Measurements from ENCODE around the gene LRAT. TPM values are rescaled to one million over a fixed set of nuclear protein-coding genes. Genes with fewer than 3 reads are reported as not detected.

Gene LRAT
- total RNA-seq, 2 donors from 2014 or later, result 0.07 to 0.42 TPM

DNA sequence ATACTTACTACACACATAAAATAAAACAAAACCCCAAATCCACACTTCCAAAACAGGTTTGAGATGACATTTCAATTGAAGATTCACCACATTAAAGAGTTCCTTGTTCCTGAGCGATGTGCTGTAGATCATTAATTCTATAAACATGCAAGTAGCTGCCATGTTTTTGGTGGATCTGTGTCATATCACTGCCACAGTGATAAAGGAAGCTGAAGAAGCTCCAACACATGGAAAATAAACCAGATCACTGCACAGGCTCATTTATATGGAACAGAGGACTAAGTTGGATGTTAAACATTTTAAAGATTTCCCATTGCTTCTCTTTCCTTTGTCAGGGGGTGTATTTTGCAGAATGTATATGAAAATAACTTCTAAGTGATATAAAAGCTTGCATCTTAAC lies 34.5 kb downstream of the LRAT start:
- intact Hi-C loops (cut with DNase I), result loop anchor here (5.0 kb wide), 1 partner anchor 141 kb away; no protein-coding TSS in a partner anchor
- TF ChIP-seq, protein P1, sequence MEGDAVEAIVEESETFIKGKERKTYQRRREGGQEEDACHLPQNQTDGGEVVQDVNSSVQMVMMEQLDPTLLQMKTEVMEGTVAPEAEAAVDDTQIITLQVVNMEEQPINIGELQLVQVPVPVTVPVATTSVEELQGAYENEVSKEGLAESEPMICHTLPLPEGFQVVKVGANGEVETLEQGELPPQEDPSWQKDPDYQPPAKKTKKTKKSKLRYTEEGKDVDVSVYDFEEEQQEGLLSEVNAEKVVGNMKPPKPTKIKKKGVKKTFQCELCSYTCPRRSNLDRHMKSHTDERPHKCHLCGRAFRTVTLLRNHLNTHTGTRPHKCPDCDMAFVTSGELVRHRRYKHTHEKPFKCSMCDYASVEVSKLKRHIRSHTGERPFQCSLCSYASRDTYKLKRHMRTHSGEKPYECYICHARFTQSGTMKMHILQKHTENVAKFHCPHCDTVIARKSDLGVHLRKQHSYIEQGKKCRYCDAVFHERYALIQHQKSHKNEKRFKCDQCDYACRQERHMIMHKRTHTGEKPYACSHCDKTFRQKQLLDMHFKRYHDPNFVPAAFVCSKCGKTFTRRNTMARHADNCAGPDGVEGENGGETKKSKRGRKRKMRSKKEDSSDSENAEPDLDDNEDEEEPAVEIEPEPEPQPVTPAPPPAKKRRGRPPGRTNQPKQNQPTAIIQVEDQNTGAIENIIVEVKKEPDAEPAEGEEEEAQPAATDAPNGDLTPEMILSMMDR (IDR thresholded peaks at IDR 0.05), result no peak
- H3K9ac ChIP-seq (ENCODE audit: low read depth in 2 of 2, low read length in 2 of 2), result no peak overlapping the region
- DNase-seq, result no peak
- H3K9me3 ChIP-seq, result no peaks in the 10 kb centered on the region
- no peaks in the 10 kb centered on the region for H3K4me1 ChIP-seq
- H3K27me3 ChIP-seq, result no peaks in the 10 kb centered on the region
- no peak overlapping the region for H3K27ac ChIP-seq
- no peak overlapping the region for H3K4me3 ChIP-seq
- no peaks in the 10 kb centered on the region for H3K36me3 ChIP-seq

DNA sequence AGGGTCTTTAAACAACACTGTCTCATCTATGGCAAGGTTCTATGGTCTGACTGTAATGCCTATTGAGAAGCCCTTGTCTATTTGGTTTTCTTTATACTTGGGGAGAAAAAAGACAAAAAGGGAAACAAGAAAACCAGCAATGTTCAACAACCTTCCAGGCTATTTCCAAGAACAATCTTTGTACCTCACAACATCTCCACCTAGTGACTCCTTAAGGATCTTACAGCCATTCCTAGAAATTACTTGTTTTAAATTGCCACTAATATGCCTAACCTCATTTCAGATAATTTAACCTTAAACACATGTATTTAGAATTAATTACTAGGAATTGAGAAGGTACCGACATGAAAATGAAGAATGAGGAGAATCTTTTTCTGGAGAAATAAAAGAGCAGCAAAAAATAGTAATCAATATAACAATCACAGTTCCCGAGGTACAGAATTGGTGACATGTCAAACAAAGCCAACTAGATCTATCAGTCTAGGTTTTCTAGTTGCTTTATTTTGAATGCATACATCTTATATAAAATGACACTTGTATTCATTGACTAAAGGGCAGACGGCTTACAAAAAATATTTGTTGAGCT lies 35.7 kb downstream of the LRAT start:
- Histone ChIP-seq H3K27me3 (no peaks in the 10 kb centered on the region), H3K36me3 (no peaks in the 10 kb centered on the region), H3K4me3 (no peak overlapping the region), H3K9me3 (no peaks in the 10 kb centered on the region), H3K9ac (ENCODE audit: low read depth in 2 of 2, low read length in 2 of 2) (no peak overlapping the region), H3K27ac (no peak overlapping the region), H3K4me1 (no peaks in the 10 kb centered on the region)
- TF ChIP-seq, protein P1 (IDR thresholded peaks at IDR 0.05), result peak; percentile 28
- intact Hi-C loops (cut with DNase I), result loop anchor here (5.0 kb wide), 1 partner anchor 142 kb away; no protein-coding TSS in a partner anchor
- no peak for DNase-seq

DNA sequence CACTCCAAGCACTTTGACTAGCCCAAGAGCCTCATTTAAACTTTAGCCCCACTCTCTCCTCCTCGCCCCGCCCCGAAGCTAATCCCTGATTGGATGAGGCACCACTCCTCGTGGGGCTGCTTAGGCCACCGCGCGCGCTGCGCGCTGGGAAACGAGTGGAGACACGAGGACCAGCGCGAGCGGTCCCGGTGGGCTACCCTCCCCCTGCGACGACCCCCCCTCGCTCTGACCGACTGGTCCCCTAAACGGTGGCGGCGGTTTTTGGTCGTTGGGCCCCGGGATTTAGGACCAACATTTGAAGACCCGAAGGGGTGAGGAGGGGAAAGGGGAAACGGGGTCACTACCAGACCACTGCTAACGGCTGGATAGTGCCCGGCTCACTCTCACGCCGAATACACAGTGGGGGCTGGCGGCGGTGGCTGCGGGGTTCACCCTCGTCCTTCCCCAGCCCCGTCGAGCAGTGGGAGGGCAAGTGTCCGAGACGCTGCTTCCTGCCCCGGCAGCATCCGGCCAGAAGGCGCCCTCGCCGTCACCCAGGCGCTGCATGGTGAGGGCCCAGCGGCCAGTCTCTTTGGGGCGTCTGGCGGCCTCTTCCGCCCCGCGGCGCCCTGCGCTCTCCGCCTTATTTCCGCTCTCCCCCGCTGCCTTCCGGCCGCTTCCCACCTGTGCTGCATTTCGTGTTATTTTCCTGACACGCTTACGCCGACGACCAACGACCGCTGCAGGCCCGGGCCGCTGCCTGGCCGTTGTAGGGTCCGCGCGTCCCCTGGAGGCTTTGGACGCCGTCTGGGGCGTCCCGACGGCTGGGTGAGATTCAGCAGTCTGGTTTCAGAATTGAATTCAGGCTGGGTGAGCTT lies 37.6 kb downstream of the LRAT start, which contains the start of gene RBM46:
RBM46 (plus strand) TSS at position 147 of the 857 bp plus-strand sequence. CDS start 15,481 bp downstream, outside the sequence.
- Histone ChIP-seq H3K4me3 (no peak within 1 kb of the TSS), H3K27me3 (no peaks in the 10 kb centered on the region), H3K4me1 (no peaks in the 10 kb centered on the region), H3K27ac (no peak within 1 kb of the TSS), H3K9me3 (no peaks in the 10 kb centered on the region), H3K9ac (ENCODE audit: low read depth in 2 of 2, low read length in 2 of 2) (no peak within 1 kb of the TSS), H3K36me3 (no peaks in the 10 kb centered on the region)
- intact Hi-C loops (cut with DNase I), result loop anchor here (10.0 kb wide), 1 partner anchor 227 kb away; the partner anchor contains the start of gene PLRG1
- TF ChIP-seq, protein P1 (IDR thresholded peaks at IDR 0.05), result no peak
- DNase-seq, result no peak

DNA sequence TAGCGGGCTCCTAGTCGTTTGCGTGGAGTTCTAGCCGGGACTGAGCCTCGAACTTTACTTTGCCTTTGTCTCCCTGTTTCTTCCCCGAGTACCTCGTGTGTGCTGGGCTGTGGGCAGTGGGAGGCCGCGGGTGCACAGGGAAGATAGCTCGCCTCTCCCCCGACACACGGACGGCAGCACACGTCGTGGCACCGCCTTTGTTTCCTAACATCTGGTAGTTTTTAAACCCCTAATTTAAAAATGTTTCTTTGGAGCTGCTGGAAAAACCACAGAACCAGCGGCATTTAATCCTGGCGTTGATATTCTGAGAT lies 38.1 kb downstream of the LRAT start:
- Histone ChIP-seq H3K36me3 (no peaks in the 10 kb centered on the region), H3K27me3 (no peaks in the 10 kb centered on the region), H3K9me3 (no peaks in the 10 kb centered on the region), H3K27ac (no peak overlapping the region), H3K9ac (ENCODE audit: low read depth in 2 of 2, low read length in 2 of 2) (no peak overlapping the region), H3K4me1 (no peaks in the 10 kb centered on the region), H3K4me3 (no peak overlapping the region)
- DNase-seq, result no peak
- TF ChIP-seq, protein P1 (IDR thresholded peaks at IDR 0.05), result no peak
- intact Hi-C loops (cut with DNase I), result loop anchor here (10.0 kb wide), 1 partner anchor 227 kb away; the partner anchor contains the start of gene PLRG1

Other genes starting within 250 kb of the LRAT start
- 10 to 100 TPM; 60.4 to 74.3 TPM for gene PLRG1, start 193.6 kb upstream of the LRAT start, total RNA-seq
- gene FGB, start 181.0 kb upstream of the LRAT start, total RNA-seq, result 1 to 10 TPM in 1 of 2 donors, under 1 TPM in 1; 0.13 to 6.2 TPM
- 1 to 10 TPM in 1 of 2 donors, under 1 TPM in 1; 0.24 to 9.2 TPM for gene FGA, start 153.3 kb upstream of the LRAT start, total RNA-seq
- 1 to 10 TPM in 1 of 2 donors, under 1 TPM in 1; 0.29 to 6.1 TPM for gene FGG, start 131.3 kb upstream of the LRAT start, total RNA-seq
- not detected for gene RBM46, start 37.3 kb downstream of the LRAT start, total RNA-seq